GM10266 (cell line): ENCODE measurements around the gene PIK3R3.

ENCODE experiments used
- DNase-seq: peaks from one replicate; pipeline ENCODE4 v3.0.0; 2012; ENCODE audit errors: extremely low spot score
- CTCF ChIP-seq: IDR thresholded peaks from 2 replicates; pipeline ENCODE4 v1.5.1; 2012; ENCODE audit warnings: mild to moderate bottlenecking, low read depth; ENCODE audit not compliant: control insufficient read depth, insufficient read depth; ENCODE audit errors: missing control alignments

PIK3R3 gene

GRCh38 chr1:46128344-46128743 lies 4.1 kb downstream of the PIK3R3 start:
- DNase-seq = no peak
- no peak for TF ChIP-seq CTCF

- no peak for TF ChIP-seq CTCF
- DNase-seq = no peak
Measured at GRCh38 chr1:46118856-46119255, 13.6 kb downstream of the PIK3R3 start.

- DNase-seq = no peak
- no peak for TF ChIP-seq CTCF
Measured at GRCh38 chr1:46117810-46118494, 14.5 kb downstream of the PIK3R3 start.

GRCh38 chr1:46114925-46115603 lies 17.4 kb downstream of the PIK3R3 start:
- no peak for TF ChIP-seq CTCF
- DNase-seq = no peak

- TF ChIP-seq CTCF = no peak
- DNase-seq = no peak
Measured at GRCh38 chr1:46113948-46114347, 18.5 kb downstream of the PIK3R3 start.

- DNase-seq = no peak
- TF ChIP-seq CTCF = no peak
Measured at GRCh38 chr1:46112108-46112507, 20.3 kb downstream of the PIK3R3 start.

- DNase-seq = no peak
- TF ChIP-seq CTCF = no peak
Measured at GRCh38 chr1:46110521-46110920, 21.9 kb downstream of the PIK3R3 start.
